ENCODE data around the gene GALNT14.
"Not testable (repeated sequence)": the region's sequence is repeated elsewhere in the genome, so short reads cannot be mapped to it uniquely, and the experiment has no call there.

Gene GALNT14

GRCh38 chr2:31138037-31138962 lies at the start of gene GALNT14:
GALNT14 (minus strand) TSS chr2:31138440; CDS start chr2:31138086, 354 bp downstream.
- peaks cover 33% of the 10 kb centered on the region for H3K27me3 Mint-ChIP-seq
- H3K9me3 Mint-ChIP-seq (ENCODE audit: low read depth) = no peaks in the 10 kb centered on the region
- no peaks in the 10 kb centered on the region for H3K36me3 Mint-ChIP-seq
- H3K4me3 Mint-ChIP-seq = peak within 1 kb of the TSS; percentile 78
- no peak within 1 kb of the TSS for H3K27ac Mint-ChIP-seq
- H3K4me1 Mint-ChIP-seq (ENCODE audit: low read depth) = peaks cover 10% of the 10 kb centered on the region

GRCh38 chr2:31187166-31187565 lies 48.9 kb upstream of the GALNT14 start:
- Mint-ChIP-seq H3K27ac (no peak overlapping the region), H3K4me1 (ENCODE audit: low read depth) (no peaks in the 10 kb centered on the region), H3K27me3 (peaks cover 2% of the 10 kb centered on the region), H3K36me3 (peaks cover 5% of the 10 kb centered on the region), H3K4me3 (no peak overlapping the region), H3K9me3 (ENCODE audit: low read depth) (no peaks in the 10 kb centered on the region)

GRCh38 chr2:31183973-31184372 lies 45.7 kb upstream of the GALNT14 start:
- not testable (repeated sequence) for H3K9me3 Mint-ChIP-seq (ENCODE audit: low read depth); H3K36me3 Mint-ChIP-seq; H3K27me3 Mint-ChIP-seq; H3K4me1 Mint-ChIP-seq (ENCODE audit: low read depth); H3K27ac Mint-ChIP-seq; H3K4me3 Mint-ChIP-seq

- H3K27me3 Mint-ChIP-seq = no peaks in the 10 kb centered on the region
- no peaks in the 10 kb centered on the region for H3K9me3 Mint-ChIP-seq (ENCODE audit: low read depth)
- no peak overlapping the region for H3K4me3 Mint-ChIP-seq
- no peaks in the 10 kb centered on the region for H3K4me1 Mint-ChIP-seq (ENCODE audit: low read depth)
- H3K27ac Mint-ChIP-seq = no peak overlapping the region
- H3K36me3 Mint-ChIP-seq = no peaks in the 10 kb centered on the region
Measured at GRCh38 chr2:31176742-31177141, 38.5 kb upstream of the GALNT14 start.

- Mint-ChIP-seq H3K36me3 (no peaks in the 10 kb centered on the region), H3K27me3 (no peaks in the 10 kb centered on the region), H3K9me3 (ENCODE audit: low read depth) (no peaks in the 10 kb centered on the region), H3K27ac (no peak overlapping the region), H3K4me3 (no peak overlapping the region), H3K4me1 (ENCODE audit: low read depth) (no peaks in the 10 kb centered on the region)
Measured at GRCh38 chr2:31171142-31171541, 32.9 kb upstream of the GALNT14 start.

- Mint-ChIP-seq H3K9me3 (ENCODE audit: low read depth) (no peaks in the 10 kb centered on the region), H3K4me3 (no peak overlapping the region), H3K36me3 (no peaks in the 10 kb centered on the region), H3K27ac (no peak overlapping the region), H3K27me3 (no peaks in the 10 kb centered on the region), H3K4me1 (ENCODE audit: low read depth) (no peaks in the 10 kb centered on the region)
Measured at GRCh38 chr2:31170071-31170698, 31.9 kb upstream of the GALNT14 start.

GRCh38 chr2:31168291-31168690 lies 30.1 kb upstream of the GALNT14 start:
- no peak overlapping the region for H3K4me3 Mint-ChIP-seq

GRCh38 chr2:31166925-31167324 lies 28.7 kb upstream of the GALNT14 start:
- Mint-ChIP-seq H3K27ac (no peak overlapping the region), H3K4me3 (no peak overlapping the region), H3K27me3 (no peaks in the 10 kb centered on the region), H3K4me1 (ENCODE audit: low read depth) (peaks cover 5% of the 10 kb centered on the region), H3K9me3 (ENCODE audit: low read depth) (no peaks in the 10 kb centered on the region), H3K36me3 (no peaks in the 10 kb centered on the region)

More at GRCh38 chr2:31168291-31168690, 30.1 kb upstream of the GALNT14 start:
- peaks cover 5% of the 10 kb centered on the region for H3K4me1 Mint-ChIP-seq (ENCODE audit: low read depth)
- H3K9me3 Mint-ChIP-seq (ENCODE audit: low read depth) = no peaks in the 10 kb centered on the region
- no peak overlapping the region for H3K27ac Mint-ChIP-seq
- no peaks in the 10 kb centered on the region for H3K27me3 Mint-ChIP-seq
- H3K36me3 Mint-ChIP-seq = no peaks in the 10 kb centered on the region

GRCh38 chr2:31163011-31163539 lies 24.8 kb upstream of the GALNT14 start:
- Mint-ChIP-seq H3K36me3 (no peaks in the 10 kb centered on the region), H3K27me3 (no peaks in the 10 kb centered on the region), H3K9me3 (ENCODE audit: low read depth) (no peaks in the 10 kb centered on the region), H3K4me3 (no peak overlapping the region), H3K4me1 (ENCODE audit: low read depth) (peaks cover 5% of the 10 kb centered on the region), H3K27ac (no peak overlapping the region)

- no peak overlapping the region for H3K27ac Mint-ChIP-seq
- H3K4me1 Mint-ChIP-seq (ENCODE audit: low read depth) = peaks cover 5% of the 10 kb centered on the region
- H3K36me3 Mint-ChIP-seq = no peaks in the 10 kb centered on the region
- H3K27me3 Mint-ChIP-seq = no peaks in the 10 kb centered on the region
- no peaks in the 10 kb centered on the region for H3K9me3 Mint-ChIP-seq (ENCODE audit: low read depth)
- no peak overlapping the region for H3K4me3 Mint-ChIP-seq
Measured at GRCh38 chr2:31161637-31162036, 23.4 kb upstream of the GALNT14 start.

GRCh38 chr2:31151501-31151900 lies 13.3 kb upstream of the GALNT14 start:
- Mint-ChIP-seq H3K27me3 (peaks cover 3% of the 10 kb centered on the region), H3K36me3 (peaks cover 3% of the 10 kb centered on the region), H3K27ac (no peak overlapping the region), H3K9me3 (ENCODE audit: low read depth) (no peaks in the 10 kb centered on the region), H3K4me1 (ENCODE audit: low read depth) (no peaks in the 10 kb centered on the region), H3K4me3 (no peak overlapping the region)

GRCh38 chr2:31150120-31150670 lies 12.0 kb upstream of the GALNT14 start:
- H3K4me1 Mint-ChIP-seq (ENCODE audit: low read depth) = no peaks in the 10 kb centered on the region
- peaks cover 3% of the 10 kb centered on the region for H3K27me3 Mint-ChIP-seq
- H3K36me3 Mint-ChIP-seq = peaks cover 3% of the 10 kb centered on the region
- H3K9me3 Mint-ChIP-seq (ENCODE audit: low read depth) = no peaks in the 10 kb centered on the region
- H3K4me3 Mint-ChIP-seq = no peak overlapping the region
- H3K27ac Mint-ChIP-seq = no peak overlapping the region

GRCh38 chr2:31148514-31148913 lies 10.3 kb upstream of the GALNT14 start:
- H3K27ac Mint-ChIP-seq = no peak overlapping the region
- H3K9me3 Mint-ChIP-seq (ENCODE audit: low read depth) = no peaks in the 10 kb centered on the region
- no peak overlapping the region for H3K4me3 Mint-ChIP-seq
- no peaks in the 10 kb centered on the region for H3K27me3 Mint-ChIP-seq
- H3K36me3 Mint-ChIP-seq = no peaks in the 10 kb centered on the region
- H3K4me1 Mint-ChIP-seq (ENCODE audit: low read depth) = no peaks in the 10 kb centered on the region

- no peak overlapping the region for H3K27ac Mint-ChIP-seq
- no peaks in the 10 kb centered on the region for H3K36me3 Mint-ChIP-seq
- no peak overlapping the region for H3K4me3 Mint-ChIP-seq
- no peaks in the 10 kb centered on the region for H3K4me1 Mint-ChIP-seq (ENCODE audit: low read depth)
- H3K9me3 Mint-ChIP-seq (ENCODE audit: low read depth) = no peaks in the 10 kb centered on the region
- H3K27me3 Mint-ChIP-seq = no peaks in the 10 kb centered on the region
Measured at GRCh38 chr2:31147645-31148044, 9.4 kb upstream of the GALNT14 start.

GRCh38 chr2:31142110-31142509 lies 3.9 kb upstream of the GALNT14 start:
- Mint-ChIP-seq H3K27me3 (peaks cover 3% of the 10 kb centered on the region), H3K4me3 (no peak overlapping the region)

More at GRCh38 chr2:31142110-31142509, 3.9 kb upstream of the GALNT14 start:
- H3K4me1 Mint-ChIP-seq (ENCODE audit: low read depth) = peaks cover 1% of the 10 kb centered on the region
- H3K27ac Mint-ChIP-seq = no peak overlapping the region
- no peaks in the 10 kb centered on the region for H3K36me3 Mint-ChIP-seq
- no peaks in the 10 kb centered on the region for H3K9me3 Mint-ChIP-seq (ENCODE audit: low read depth)
